RWPE2 (cell line): ENCODE data around the gene INPP5A.
A peak's percentile ranks its signal among the peaks of the same experiment; 100 is the strongest.

ENCODE experiments used
- ATAC-seq: fragments of 200-7000 bp; cut with Tn5 transposase; 3 replicates; pipeline ENCODE4 v1.9.1; 2021; ENCODE audit warnings: low read depth
- DNase-seq: peaks from one replicate; pipeline ENCODE4 v3.0.0-alpha.2; 2020; ENCODE audit warnings: low spot score
- H3K27ac ChIP-seq: fragments of 450-650 bp; 2 replicates; pipeline ENCODE4 v1.5.1; 2017; ENCODE audit warnings: mild to moderate bottlenecking; ENCODE audit not compliant: poor library complexity, severe bottlenecking
- H3K27me3 ChIP-seq: fragments of 250-450 bp; sonication (Bioruptor Pico); 2 replicates; pipeline ENCODE4 v1.5.1; 2021; ENCODE audit warnings: mild to moderate bottlenecking, moderate library complexity; ENCODE audit not compliant: insufficient read depth, poor library complexity, severe bottlenecking
- H3K36me3 ChIP-seq: fragments of 250-450 bp; sonication (Bioruptor Pico); 2 replicates; pipeline ENCODE4 v1.5.1; 2020; ENCODE audit warnings: low read depth, mild to moderate bottlenecking, moderate library complexity
- H3K4me1 ChIP-seq: fragments of 250-450 bp; sonication (Bioruptor Pico); 2 replicates; pipeline ENCODE4 v1.5.1; 2021; ENCODE audit warnings: mild to moderate bottlenecking, moderate library complexity; ENCODE audit not compliant: insufficient read depth, poor library complexity, severe bottlenecking
- H3K4me3 ChIP-seq: fragments of 250-450 bp; sonication (Bioruptor Pico); 2 replicates; pipeline ENCODE4 v1.5.1; 2021; ENCODE audit warnings: mild to moderate bottlenecking, moderate library complexity; ENCODE audit not compliant: severe bottlenecking
- H3K9me3 ChIP-seq: fragments of 250-450 bp; sonication (Bioruptor Pico); 2 replicates; pipeline ENCODE4 v1.5.1; 2021; ENCODE audit warnings: mild to moderate bottlenecking, moderate library complexity; ENCODE audit not compliant: severe bottlenecking
- CTCF ChIP-seq: fragments of 450-650 bp; IDR thresholded peaks from one replicate; pipeline ENCODE4 v1.5.1; 2017; ENCODE audit warnings: mild to moderate bottlenecking, moderate library complexity; ENCODE audit not compliant: poor library complexity, severe bottlenecking

The INPP5A gene

GRCh38 chr10:132541129-132541528 lies 3.5 kb downstream of the INPP5A start:
- Histone ChIP-seq H3K27ac (no peak overlapping the region), H3K4me3 (no peak overlapping the region), H3K4me1 (no peaks in the 10 kb centered on the region), H3K9me3 (no peaks in the 10 kb centered on the region), H3K27me3 (no peaks in the 10 kb centered on the region), H3K36me3 (no peaks in the 10 kb centered on the region)
- ATAC-seq, result no peak
- TF ChIP-seq CTCF, result no peak
- no peak for DNase-seq

- ATAC-seq (no peak), DNase-seq (no peak)
- H3K4me3 ChIP-seq, result no peak overlapping the region
- H3K36me3 ChIP-seq, result no peaks in the 10 kb centered on the region
- H3K9me3 ChIP-seq, result no peaks in the 10 kb centered on the region
- H3K27ac ChIP-seq, result no peak overlapping the region
- no peaks in the 10 kb centered on the region for H3K4me1 ChIP-seq
- H3K27me3 ChIP-seq, result no peaks in the 10 kb centered on the region
- no peak for TF ChIP-seq CTCF
Measured at GRCh38 chr10:132541601-132542011, 4.0 kb downstream of the INPP5A start.

GRCh38 chr10:132542086-132542775 lies 4.6 kb downstream of the INPP5A start:
- H3K27me3 ChIP-seq, result no peaks in the 10 kb centered on the region
- DNase-seq, result peak; percentile 28
- H3K4me1 ChIP-seq, result no peaks in the 10 kb centered on the region
- H3K27ac ChIP-seq, result no peak overlapping the region
- no peaks in the 10 kb centered on the region for H3K9me3 ChIP-seq
- H3K4me3 ChIP-seq, result no peak overlapping the region
- no peaks in the 10 kb centered on the region for H3K36me3 ChIP-seq
- no peak for TF ChIP-seq CTCF
- ATAC-seq, result no peak

DNA sequence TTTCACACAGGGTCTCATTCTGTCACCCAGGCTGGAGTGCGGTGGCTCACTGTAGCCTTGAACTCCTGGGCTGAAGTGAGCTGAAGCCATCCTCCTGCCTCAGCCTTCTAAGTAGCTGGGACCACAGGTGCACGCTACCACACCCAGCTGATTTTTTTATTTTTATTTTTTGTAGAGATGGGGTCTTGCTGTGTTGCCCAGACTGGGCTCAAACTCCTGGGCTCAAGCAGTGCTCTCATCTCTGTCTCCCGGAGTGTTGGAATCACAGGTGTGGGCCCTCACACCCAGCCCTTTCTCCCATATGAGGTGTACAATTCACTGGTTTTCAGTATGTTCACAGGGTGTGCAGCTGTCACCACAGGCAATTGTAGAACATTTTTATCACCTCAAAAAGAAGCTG lies 5.2 kb downstream of the INPP5A start:
- no peaks in the 10 kb centered on the region for H3K4me1 ChIP-seq
- H3K9me3 ChIP-seq, result no peaks in the 10 kb centered on the region
- no peaks in the 10 kb centered on the region for H3K36me3 ChIP-seq
- no peak for TF ChIP-seq CTCF
- no peak for ATAC-seq
- H3K27ac ChIP-seq, result no peak overlapping the region
- DNase-seq, result no peak
- no peak overlapping the region for H3K4me3 ChIP-seq
- no peaks in the 10 kb centered on the region for H3K27me3 ChIP-seq
